GM12875 (cell line): Measurements from ENCODE around the gene GALNT18.

Experiments
- H3K4me3 ChIP-seq: one replicate; pipeline ENCODE4 v1.5.1; 2011; ENCODE audit warnings: low read depth, low read length, control low read depth
- CTCF ChIP-seq: IDR thresholded peaks from 2 replicates; pipeline ENCODE4 v1.5.1; 2011; ENCODE audit warnings: low read depth, mild to moderate bottlenecking, control low read depth, inconsistent platforms, low read length, moderate library complexity, borderline replicate concordance; ENCODE audit not compliant: insufficient read depth

GALNT18 gene

GRCh38 chr11:11409901-11410300 lies 211.9 kb downstream of the GALNT18 start:
- H3K4me3 ChIP-seq, result no peak overlapping the region
- no peak for TF ChIP-seq CTCF

GRCh38 chr11:11409224-11409623 lies 212.6 kb downstream of the GALNT18 start:
- H3K4me3 ChIP-seq, result no peak overlapping the region
- TF ChIP-seq CTCF, result no peak

- TF ChIP-seq CTCF, result no peak
- H3K4me3 ChIP-seq, result no peak overlapping the region
These were observed 213.2 kb downstream of the GALNT18 start for GRCh38 chr11:11408436-11409221.

- TF ChIP-seq CTCF, result no peak
- H3K4me3 ChIP-seq, result no peak overlapping the region
These were observed 214.1 kb downstream of the GALNT18 start for GRCh38 chr11:11407763-11408084.

- TF ChIP-seq CTCF, result no peak
- no peak overlapping the region for H3K4me3 ChIP-seq
These were observed 214.6 kb downstream of the GALNT18 start for GRCh38 chr11:11407065-11407762.

- no peak for TF ChIP-seq CTCF
These were observed 215.2 kb downstream of the GALNT18 start for GRCh38 chr11:11406652-11407051.

More at GRCh38 chr11:11406652-11407051, 215.2 kb downstream of the GALNT18 start:
- no peak overlapping the region for H3K4me3 ChIP-seq
